Epidermal melanocyte (primary cell): ENCODE results near the gene PKP4.

ENCODE experiments used
- DNase-seq: peaks from one replicate; pipeline ENCODE4 v3.0.0; 2011; ENCODE audit warnings: low spot score; ENCODE audit not compliant: insufficient read length

PKP4 gene

DNA sequence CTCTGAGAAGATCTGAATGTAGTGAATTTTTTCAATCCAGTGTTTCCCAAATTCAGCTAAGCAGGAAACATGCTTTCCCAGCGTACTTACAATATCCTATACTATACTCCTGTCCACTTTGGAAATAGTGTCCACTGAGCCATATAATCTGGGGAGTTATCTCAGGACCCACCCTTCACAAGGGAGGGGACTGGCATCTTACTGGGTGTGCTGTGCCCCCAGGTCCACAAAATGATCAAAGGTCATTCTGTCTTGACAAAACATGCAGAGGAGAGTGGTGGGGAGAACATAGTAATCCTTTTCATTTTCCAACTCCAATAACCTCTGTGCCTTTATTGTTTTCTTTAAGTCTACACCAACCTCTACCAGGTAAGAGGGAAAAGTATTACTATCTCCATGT is 258.6 kb downstream of the PKP4 start:
- DNase-seq, result no peak

GRCh38 chr2:158716121-158716791 is 259.5 kb downstream of the PKP4 start:
- DNase-seq, result no peak

GRCh38 chr2:158716921-158717320 is 260.2 kb downstream of the PKP4 start:
- DNase-seq, result no peak

- no peak for DNase-seq
Measured at GRCh38 chr2:158717366-158718195, 260.8 kb downstream of the PKP4 start.

DNA sequence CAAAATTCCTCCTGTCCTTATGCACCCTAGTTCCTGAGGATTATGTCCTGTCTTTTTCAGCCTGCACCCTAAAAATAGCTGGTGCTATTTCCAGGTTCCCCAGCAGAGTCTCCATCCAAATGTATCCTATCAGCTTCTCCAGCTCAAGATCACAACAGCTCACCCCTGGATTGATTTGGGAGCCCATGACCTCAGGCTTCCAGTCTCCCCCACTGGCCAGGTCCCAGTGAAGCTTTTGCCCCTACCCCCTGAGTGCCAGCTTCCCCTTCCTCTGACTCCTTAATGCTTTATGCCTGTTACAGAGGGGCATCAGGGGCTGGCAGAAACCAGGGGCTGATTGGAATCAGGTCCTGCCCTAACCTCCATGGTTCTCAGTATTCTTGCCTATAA is 261.4 kb downstream of the PKP4 start:
- no peak for DNase-seq

DNA sequence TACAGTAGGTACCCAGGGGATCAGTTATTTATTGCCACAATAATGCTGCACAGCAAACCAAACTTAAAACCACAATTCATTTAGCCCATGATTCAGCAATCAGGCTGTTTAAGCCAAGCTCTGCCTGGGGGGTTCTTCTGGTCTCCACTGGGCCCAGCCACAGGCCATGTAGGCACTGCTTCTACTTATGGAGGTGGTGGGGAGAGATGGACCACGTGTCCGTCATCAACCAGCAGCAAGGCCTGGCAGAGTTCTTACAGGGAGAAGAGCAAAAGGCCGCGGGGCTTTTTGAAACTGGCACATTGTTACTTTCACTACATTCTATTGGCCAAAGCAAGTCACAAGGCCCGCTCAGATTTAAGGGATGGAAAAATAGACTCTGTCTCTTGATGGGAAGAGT is 262.1 kb downstream of the PKP4 start:
- no peak for DNase-seq

DNA sequence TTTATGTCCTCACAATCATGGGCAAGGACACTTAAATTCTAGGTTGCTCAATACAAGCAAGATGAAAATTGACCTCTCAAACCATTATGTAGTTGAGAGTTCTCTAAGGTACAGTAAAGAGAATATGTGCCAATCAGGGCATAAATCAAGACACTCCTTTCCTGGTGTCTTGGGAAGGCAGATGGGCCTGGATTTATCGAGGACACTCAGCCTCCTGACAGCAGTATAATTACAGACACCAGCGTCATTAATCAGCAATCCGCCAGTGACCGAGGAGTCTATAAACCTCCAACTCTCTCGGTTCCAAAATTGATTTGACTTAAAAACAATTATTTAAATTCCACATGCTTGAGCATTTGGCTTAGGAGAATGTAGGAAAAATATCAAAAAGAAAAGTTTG is 262.7 kb downstream of the PKP4 start:
- no peak for DNase-seq

GRCh38 chr2:158722266-158723105 is 265.7 kb downstream of the PKP4 start:
- no peak for DNase-seq

- DNase-seq, result no peak
Measured at GRCh38 chr2:158723181-158723838, 266.6 kb downstream of the PKP4 start.

- no peak for DNase-seq
Measured at GRCh38 chr2:158723921-158724802, 267.4 kb downstream of the PKP4 start.

- DNase-seq, result no peak
Measured at GRCh38 chr2:158724803-158725381, 268.1 kb downstream of the PKP4 start.

- DNase-seq, result no peak
Measured at GRCh38 chr2:158725441-158725891, 268.7 kb downstream of the PKP4 start.

- no peak for DNase-seq
Measured at GRCh38 chr2:158726911-158727592, 270.3 kb downstream of the PKP4 start.

GRCh38 chr2:158728422-158728821 is 271.7 kb downstream of the PKP4 start:
- no peak for DNase-seq

GRCh38 chr2:158729451-158729850 is 272.7 kb downstream of the PKP4 start:
- DNase-seq, result no peak

- DNase-seq, result no peak
Measured at GRCh38 chr2:158729873-158730620, 273.3 kb downstream of the PKP4 start.

- no peak for DNase-seq
Measured at GRCh38 chr2:158730621-158731140, 273.9 kb downstream of the PKP4 start.

DNA sequence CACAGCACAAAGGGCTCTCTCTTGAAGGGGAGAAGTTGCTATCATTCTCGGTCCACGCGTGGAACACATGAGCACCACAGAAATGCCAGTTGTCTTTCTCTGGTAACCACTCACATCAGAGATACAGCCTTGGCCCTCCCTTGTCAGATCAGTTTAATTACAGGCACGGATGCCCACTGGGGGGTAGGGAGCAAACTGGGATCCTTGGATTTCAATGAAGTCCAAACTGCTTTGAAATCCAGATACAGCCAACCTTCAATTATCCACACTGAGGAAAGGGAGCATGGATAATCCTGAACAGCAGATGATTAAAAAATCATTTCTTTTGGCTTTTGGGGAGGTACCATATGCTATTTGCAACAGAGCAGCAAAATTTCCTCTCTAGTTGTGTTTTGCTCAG is 274.6 kb downstream of the PKP4 start:
- DNase-seq, result no peak
